Astrocyte (in vitro differentiated cells and primary cell): Measurements from ENCODE around the gene PCSK5.

Experiments
- CTCF ChIP-seq: IDR thresholded peaks from 2 replicates; pipeline ENCODE4 v1.5.1; 2011; ENCODE audit warnings: low read depth, mild to moderate bottlenecking, inconsistent platforms, low read length, moderate library complexity; ENCODE audit not compliant: insufficient read depth
- EZH2 ChIP-seq: IDR thresholded peaks from 2 replicates; pipeline ENCODE4 v1.6.1; 2012; ENCODE audit warnings: mild to moderate bottlenecking, low read length, inconsistent platforms; ENCODE audit not compliant: insufficient read depth

DNA sequence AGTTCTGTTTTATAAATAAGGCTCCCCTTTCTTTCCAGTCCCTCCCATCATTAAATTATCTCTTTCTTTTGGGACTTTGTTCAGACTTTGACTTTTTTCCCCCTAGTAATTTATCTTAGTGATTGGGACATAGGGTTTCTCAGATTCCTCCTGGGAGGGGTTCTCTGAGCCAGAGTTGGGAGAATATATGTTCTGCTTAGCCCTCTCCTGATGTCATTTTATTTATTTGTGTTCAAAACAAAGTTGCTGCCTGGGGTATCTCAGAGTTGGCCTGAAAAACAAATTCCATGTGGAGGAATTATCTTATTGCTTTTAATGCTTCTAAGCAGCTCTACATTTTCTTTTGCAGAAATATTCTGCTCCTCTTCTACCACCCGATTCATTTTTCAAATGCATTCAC, 211.0 kb downstream of the PCSK5 start:
- TF ChIP-seq CTCF (no peak), EZH2 (no peak)
